Heart right ventricle (tissue), 16 donors: ENCODE measurements around the gene EFNA5. TPM values are rescaled to one million over a fixed set of nuclear protein-coding genes. Genes with fewer than 3 reads are reported as not detected.

Experiments used
- ATAC-seq, 8 donors: fragments of 200-7000 bp; cut with Tn5 transposase; one replicate each; pipeline ENCODE4 v1.9.1; 2020; ENCODE audit warnings: mild to moderate bottlenecking in 8 of 8, moderate library complexity in 8 of 8, moderate number of reproducible peaks in 1 of 8
- DNase-seq, 2 donors: peaks; one replicate each; pipeline ENCODE4 v3.0.0-alpha.2; 2020
- H3K27ac ChIP-seq, 10 donors: fragments of 200-600 bp; sonication (generic) in 2 of 10; one replicate each; pipeline versions ENCODE4 v1.5.0 to v1.8.0; 2020 to 2022; ENCODE audit warnings: mild to moderate bottlenecking in 3 of 10
- H3K27me3 ChIP-seq, 7 donors: fragments of 200-600 bp; one replicate each; pipeline ENCODE4 v1.8.0; 2021 to 2022; ENCODE audit warnings: mild to moderate bottlenecking in 2 of 7
- H3K36me3 ChIP-seq, 9 donors: fragments of 200-600 bp; sonication (generic) in 1 of 9; one replicate each; pipeline versions ENCODE4 v1.5.0 to v1.8.0; 2020 to 2022; ENCODE audit warnings: mild to moderate bottlenecking in 2 of 9
- H3K4me1 ChIP-seq, 9 donors: fragments of 200-600 bp; sonication (generic) in 1 of 9; one replicate each; pipeline versions ENCODE4 v1.5.0 to v1.8.0; 2020 to 2022; ENCODE audit warnings: mild to moderate bottlenecking in 4 of 9
- H3K4me3 ChIP-seq, 10 donors: fragments of 200-600 bp; sonication (generic) in 2 of 10; one replicate each; pipeline versions ENCODE4 v1.5.0 to v1.8.0; 2020 to 2022; ENCODE audit warnings: mild to moderate bottlenecking in 7 of 10, moderate library complexity in 2 of 10
- H3K9me3 ChIP-seq, 11 donors: fragments of 200-600 bp in 10 of 11; sonication (generic) in 2 of 11; one replicate each; pipeline versions ENCODE4 v1.5.0 to v1.8.0; 2013 to 2022; ENCODE audit warnings: mild to moderate bottlenecking in 2 of 11, control low read depth in 1 of 11, moderate library complexity in 1 of 11
- CTCF ChIP-seq, 9 donors: fragments of 200-600 bp; sonication (generic) in 2 of 9; IDR thresholded peaks; one replicate each; pipeline versions ENCODE4 v1.5.0 to v1.8.0; 2021 to 2022; ENCODE audit warnings: antibody characterized with exemption in 9 of 9, mild to moderate bottlenecking in 5 of 9, moderate library complexity in 1 of 9
- WGBS, 2 donors: extraction: QIAGEN DNeasy Blood & Tissue Kit; methylation state at CpG; one replicate each; pipeline ENCODE4 v1.1.7; 2013; ENCODE audit warnings: inconsistent platforms in 1 of 2; 5-methylcytosine and 5-hydroxymethylcytosine counted together
- intact Hi-C, 10 donors: fragments of 100-400 bp; cut with DNase I; formaldehyde crosslinking; loops; one replicate each; pipeline versions ENCODE4 v1.11.1 to v1.14.2; 2022
- polyA plus RNA-seq, 2 donors: library from polyadenylated mRNA; stranded (reverse); fragments of 200-250 nt; gene quantifications; one replicate each; pipeline ENCODE4 v1.2.3, GENCODE V29; 2013
- total RNA-seq, 10 donors: library from RNA; stranded (reverse); fragmentation: NEBNext Ultra II Directional in 3 of 10; extraction: Animal tissue kit (Norgen Biotek cat#: 25700) in 3 of 10; gene quantifications; one replicate each; pipeline versions ENCODE4 v1.2.1 to v1.2.4, GENCODE V29; 2021 to 2023
- donor health status: Arrhythmogenic right ventricular cardiomyopathy.
- donor health status: ischemic (EF 13 %, LVEDD 7.1; RV severe dilation, severe dysfunction).
- donor health status: healthy with polysubstance abuse.
- donor health status: DM: no; HTN: yes; CAD: no.
- donor health status: DM: no; HTN: no; CAD: no.
- donor health status: ischemic (EF 25% LVEDD 6.9; RV normal size, moderate dysfunction).
- donor health status: ischemic (EF 25% LVEDD 5.7; RV mildly dilated, moderate dysfunction).
- donor health status: healthy.
- donor health status: DM: yes; HTN: yes; CAD: no.
- donor health status: Ischemic cardiomyopathy.
- donor health status: ischemic (EF 35%, LVEDD 5.7; RV mildly dilated, moderate dysfunction).
- donor health status: nonischemic (EF 11% LVEDD 7.7; RV severe dilation, severe dysfunction).
- donor health status: DM: yes; HTN: yes; CAD: no.
- donor health status: PGD.
- donor health status: ischemic (EF 29% LVEDD 5.4; RV normal size, mild dysfunction).
- donor health status: nonischemic (EF 23%, LVEDD 6.1; RV moderate dilation, normal function).

Gene EFNA5
- total and polyA plus RNA-seq, 12 donors = 6.9 to 49.4 (median 33.9) TPM

- intact Hi-C loops = loop anchor here in 3 of 10 donors (5.0 to 10.0 kb wide), 5 partner anchors 74 to 449 kb away; no protein-coding TSS in a partner anchor
- peak overlapping the region in 4 of 10 donors; percentile 5 to 16 (median 8) for H3K4me3 ChIP-seq
- 42 to 55% methylated on average over 3 of the region's 3 CpGs for WGBS, 2 donors
Observed at GRCh38 chr5:107666051-107666655, 4.6 kb downstream of the EFNA5 start.

GRCh38 chr5:107665036-107665570 is 5.6 kb downstream of the EFNA5 start:
- Histone ChIP-seq H3K27me3 (peaks cover 0 to 39% (median 17%) of the 10 kb centered on the region in 7 donors), H3K4me1 (peaks cover 0 to 39% (median 8%) of the 10 kb centered on the region in 9 donors), H3K36me3 (no peaks in the 10 kb centered on the region), H3K9me3 (no peaks in the 10 kb centered on the region), H3K27ac (peak overlapping the region in 4 of 10 donors; percentile 9 to 57 (median 26)), H3K4me3 (no peak overlapping the region)
- ATAC-seq = no peak
- no peak for DNase-seq
- TF ChIP-seq CTCF (IDR thresholded peaks at IDR 0.05) = no peak
- intact Hi-C loops = loop anchor here in 3 of 10 donors (5.0 to 10.0 kb wide), 5 partner anchors 73 to 448 kb away; no protein-coding TSS in a partner anchor
- 67 to 80% methylated on average over 2 of the region's 2 CpGs for WGBS, 2 donors

More at GRCh38 chr5:107666051-107666655, 4.6 kb downstream of the EFNA5 start:
- DNase-seq = no peak
- peaks cover 0 to 47% (median 15%) of the 10 kb centered on the region in 9 donors for H3K4me1 ChIP-seq
- H3K36me3 ChIP-seq = no peaks in the 10 kb centered on the region
- H3K27ac ChIP-seq = peak overlapping the region in 3 of 10 donors; percentile 24 to 57 (median 28)
- no peak for TF ChIP-seq CTCF (IDR thresholded peaks at IDR 0.05)
- no peak for ATAC-seq
- H3K27me3 ChIP-seq = peaks cover 0 to 49% (median 22%) of the 10 kb centered on the region in 7 donors
- H3K9me3 ChIP-seq = no peaks in the 10 kb centered on the region

- TF ChIP-seq CTCF (IDR thresholded peaks at IDR 0.05) = no peak
- Histone ChIP-seq H3K4me3 (no peak overlapping the region), H3K27me3 (peaks cover 0 to 25% (median 3%) of the 10 kb centered on the region in 7 donors), H3K4me1 (peaks cover 0 to 34% (median 0%) of the 10 kb centered on the region in 9 donors), H3K27ac (no peak overlapping the region), H3K36me3 (no peaks in the 10 kb centered on the region), H3K9me3 (no peaks in the 10 kb centered on the region)
- ATAC-seq (no peak), DNase-seq (no peak)
- WGBS, 2 donors = 48 to 49% methylated on average over 1 of the region's 1 CpG
- intact Hi-C loops = loop anchor here in 2 of 10 donors (10.0 kb wide), 2 partner anchors 199 to 279 kb away; no protein-coding TSS in a partner anchor
Observed at GRCh38 chr5:107663697-107664096, 7.0 kb downstream of the EFNA5 start.

GRCh38 chr5:107661650-107662044 is 9.1 kb downstream of the EFNA5 start:
- TF ChIP-seq CTCF (IDR thresholded peaks at IDR 0.05) = no peak
- Histone ChIP-seq H3K4me1 (peaks cover 0 to 35% (median 0%) of the 10 kb centered on the region in 9 donors), H3K27ac (no peak overlapping the region), H3K4me3 (no peak overlapping the region), H3K27me3 (peaks cover 0 to 7% (median 0%) of the 10 kb centered on the region in 7 donors), H3K9me3 (no peaks in the 10 kb centered on the region), H3K36me3 (no peaks in the 10 kb centered on the region)
- intact Hi-C loops = loop anchor here in 2 of 10 donors (10.0 kb wide), 2 partner anchors 197 to 277 kb away; no protein-coding TSS in a partner anchor
- 83 to 91% methylated on average over 1 of the region's 1 CpG for WGBS, 2 donors
- ATAC-seq (no peak), DNase-seq (no peak)
